GM23338 (cell line): ENCODE data around the gene SPIRE1. TPM values are rescaled to one million over a fixed set of nuclear protein-coding genes. Genes with fewer than 3 reads are reported as not detected.

Experiments used
- ATAC-seq: fragments of 200-7000 bp; cut with Tn5 transposase; 3 replicates; pipeline ENCODE4 v1.9.1; 2020
- DNase-seq: peaks from one replicate; pipeline ENCODE4 v3.0.0-alpha.2; 2015; ENCODE audit warnings: low spot score
- H2AFZ ChIP-seq: fragments of 200-600 bp; sonication (generic); 2 replicates; pipeline ENCODE4 v1.8.0; 2016; ENCODE audit warnings: antibody characterized with exemption, mild to moderate bottlenecking, moderate library complexity
- H3F3A ChIP-seq: fragments of 200-600 bp; sonication (generic); replicated peaks from 2 replicates; pipeline ENCODE4 v1.8.0; 2017; ENCODE audit warnings: antibody characterized with exemption, mixed run types, low read depth
- H3K27ac ChIP-seq: fragments of 200-600 bp; sonication (generic); 2 replicates; pipeline ENCODE4 v1.6.1; 2016; ENCODE audit warnings: low read depth
- H3K27me3 ChIP-seq: fragments of 200-600 bp; sonication (generic); 2 replicates; pipeline ENCODE4 v1.8.0; 2016; ENCODE audit warnings: mild to moderate bottlenecking, mixed run types, moderate library complexity; ENCODE audit not compliant: insufficient read depth
- H3K36me3 ChIP-seq: fragments of 200-600 bp; sonication (generic); 2 replicates; pipeline ENCODE4 v1.8.0; 2016; ENCODE audit warnings: mild to moderate bottlenecking; ENCODE audit not compliant: insufficient read depth
- H3K4me1 ChIP-seq: fragments of 200-600 bp; sonication (generic); 2 replicates; pipeline ENCODE4 v1.8.0; 2016; ENCODE audit warnings: mild to moderate bottlenecking, moderate library complexity; ENCODE audit not compliant: insufficient read depth
- H3K4me2 ChIP-seq: fragments of 200-600 bp; sonication (generic); 2 replicates; pipeline ENCODE4 v1.7.1; 2017; ENCODE audit warnings: mixed run types
- H3K4me3 ChIP-seq: fragments of 200-600 bp; sonication (generic); 2 replicates; pipeline ENCODE4 v1.6.1; 2016; ENCODE audit warnings: mixed run types
- H3K79me2 ChIP-seq: fragments of 200-600 bp; sonication (generic); replicated peaks from 2 replicates; pipeline ENCODE4 v1.8.0; 2017; ENCODE audit warnings: mild to moderate bottlenecking; ENCODE audit not compliant: insufficient read depth
- H3K9me2 ChIP-seq: fragments of 200-600 bp; sonication (generic); 2 replicates; pipeline ENCODE4 v1.8.0; 2017; ENCODE audit not compliant: insufficient read depth
- H4K20me1 ChIP-seq: fragments of 200-600 bp; sonication (generic); replicated peaks from 2 replicates; pipeline ENCODE4 v1.8.0; 2017; ENCODE audit warnings: mild to moderate bottlenecking; ENCODE audit not compliant: insufficient read depth
- H3K27ac Mint-ChIP-seq: 2 replicates; pipeline ENCODE4 v1.8.0; 2020; ENCODE audit warnings: inconsistent platforms, mild to moderate bottlenecking, moderate library complexity, mixed read lengths
- H3K27me3 Mint-ChIP-seq: 3 replicates; pipeline ENCODE4 v1.8.0; 2022; ENCODE audit warnings: low read depth, mild to moderate bottlenecking, moderate library complexity, mixed read lengths, inconsistent platforms; ENCODE audit not compliant: insufficient read depth, poor library complexity
- H3K36me3 Mint-ChIP-seq: 3 replicates; pipeline ENCODE4 v1.8.0; 2021; ENCODE audit warnings: low read depth, mild to moderate bottlenecking, inconsistent platforms, moderate library complexity, mixed read lengths
- H3K4me1 Mint-ChIP-seq: 3 replicates; pipeline ENCODE4 v1.8.0; 2020; ENCODE audit warnings: mild to moderate bottlenecking, inconsistent platforms, mixed read lengths
- H3K4me3 Mint-ChIP-seq: 3 replicates; pipeline ENCODE4 v1.8.0; 2021; ENCODE audit warnings: moderate library complexity, mild to moderate bottlenecking, inconsistent platforms, mixed read lengths
- H3K9me3 Mint-ChIP-seq: 3 replicates; pipeline ENCODE4 v1.8.0; 2020; ENCODE audit warnings: moderate library complexity, mild to moderate bottlenecking, inconsistent platforms, mixed read lengths
- CTCF ChIP-seq, 2 experiments: fragments of 200-600 bp in 1 of 2; sonication (generic) in 1 of 2; conservative IDR thresholded peaks; 2 replicates each; pipeline versions ENCODE4 v1.5.1 to v1.6.1; 2016 to 2017; ENCODE audit warnings: antibody characterized with exemption in 2 of 2, low read depth in 2 of 2, mild to moderate bottlenecking in 2 of 2, moderate library complexity in 1 of 2
- ETS1 ChIP-seq: IDR thresholded peaks from 2 replicates; pipeline ENCODE4 v1.6.1; 2016; ENCODE audit warnings: antibody characterized with exemption
- EZH2 ChIP-seq: fragments of 200-600 bp; sonication (generic); IDR thresholded peaks from one replicate; pipeline ENCODE4 v1.8.0; 2017; ENCODE audit warnings: antibody characterized with exemption, mild to moderate bottlenecking, low read depth; ENCODE audit not compliant: unreplicated experiment
- EZH2phosphoT487 ChIP-seq: fragments of 200-600 bp; sonication (generic); IDR thresholded peaks from one replicate; pipeline ENCODE4 v1.8.1; 2018; ENCODE audit warnings: antibody characterized with exemption; ENCODE audit not compliant: unreplicated experiment
- JUNB ChIP-seq: IDR thresholded peaks from one replicate; pipeline ENCODE4 v1.6.1; 2016; ENCODE audit warnings: antibody characterized with exemption; ENCODE audit not compliant: unreplicated experiment
- NANOG ChIP-seq: IDR thresholded peaks from 2 replicates; pipeline ENCODE4 v1.6.1; 2016; ENCODE audit warnings: antibody characterized with exemption, borderline replicate concordance
- POLR2AphosphoS5 ChIP-seq: IDR thresholded peaks from 2 replicates; pipeline ENCODE4 v1.6.1; 2016; ENCODE audit warnings: antibody characterized with exemption, low read depth
- STAT1 ChIP-seq: IDR thresholded peaks from one replicate; pipeline ENCODE4 v1.6.1; 2016; ENCODE audit warnings: antibody characterized with exemption; ENCODE audit not compliant: unreplicated experiment
- ZNF114 ChIP-seq: fragments of 250-450 bp; sonication (Bioruptor Pico); IDR thresholded peaks from 2 replicates; pipeline ENCODE4 v1.5.0; 2020; ENCODE audit warnings: mild to moderate bottlenecking, moderate library complexity
- ZNF462 ChIP-seq: fragments of 250-450 bp; sonication (Bioruptor Pico); IDR thresholded peaks from 2 replicates; pipeline ENCODE4 v1.5.0; 2020; ENCODE audit warnings: mild to moderate bottlenecking, moderate library complexity
- polyA plus RNA-seq: library from polyadenylated mRNA; unstranded; fragments of >200 nt; fragmentation: Nextera tagmentation; extraction: Ambion mirVana; gene quantifications from 2 replicates; pipeline ENCODE4 v1.2.1, GENCODE V29; 2016
- total RNA-seq: library from RNA; depleted of rRNA; stranded (reverse); fragments of >200 nt; shearing (Covaris generic); gene quantifications from 2 replicates; pipeline ENCODE4 v1.2.3, GENCODE V29; 2014

SPIRE1 gene
- total and polyA plus RNA-seq, 2 experiments from 2014 or later = 2.9 to 15.5 TPM

- peaks cover 20% of the 10 kb centered on the region for H3K4me1 Mint-ChIP-seq
- Histone ChIP-seq H3K9me2 (no peaks in the 10 kb centered on the region), H3K27me3 (no peaks in the 10 kb centered on the region), H3K27ac (no peak overlapping the region), H3K4me3 (no peak overlapping the region), H3K4me1 (peaks cover 11% of the 10 kb centered on the region; the same call in 1 of the 2 replicates), H4K20me1 (no peaks in the 10 kb centered on the region), H3K79me2 (no peaks in the 10 kb centered on the region), H2AFZ (no peak overlapping the region), H3K36me3 (no peaks in the 10 kb centered on the region), H3K4me2 (no peak overlapping the region), H3F3A (no peaks in the 10 kb centered on the region)
- H3K27ac Mint-ChIP-seq = no peak overlapping the region
- H3K36me3 Mint-ChIP-seq = no peaks in the 10 kb centered on the region
- no peak for ATAC-seq
- no peaks in the 10 kb centered on the region for H3K9me3 Mint-ChIP-seq
- no peak overlapping the region for H3K4me3 Mint-ChIP-seq
- no peaks in the 10 kb centered on the region for H3K27me3 Mint-ChIP-seq
- TF ChIP-seq EZH2phosphoT487 (no peak), JUNB (no peak), ETS1 (no peak), ZNF114 (CRISPR knock-in tag) (no peak), STAT1 (no peak), EZH2 (no peak), NANOG (no peak), CTCF (conservative IDR thresholded peaks at IDR 0.05; ENCODE audit: low read depth in 2 of 2) (no peak)
- no peak for DNase-seq
Measured at GRCh38 chr18:12599543-12599942, 58.4 kb downstream of the SPIRE1 start.

GRCh38 chr18:12598181-12598930 is 59.6 kb downstream of the SPIRE1 start:
- Mint-ChIP-seq H3K36me3 (no peaks in the 10 kb centered on the region), H3K4me1 (peaks cover 20% of the 10 kb centered on the region), H3K4me3 (no peak overlapping the region), H3K27ac (peak overlapping the region; percentile 71; the same call in 1 of the 2 replicates), H3K27me3 (no peaks in the 10 kb centered on the region), H3K9me3 (no peaks in the 10 kb centered on the region)
- H3K27ac ChIP-seq = no peak overlapping the region
- no peak overlapping the region for H3K4me3 ChIP-seq
- peak; percentile 21 for DNase-seq
- no peaks in the 10 kb centered on the region for H3K27me3 ChIP-seq
- no peak overlapping the region for H2AFZ ChIP-seq
- no peaks in the 10 kb centered on the region for H4K20me1 ChIP-seq
- H3F3A ChIP-seq = no peaks in the 10 kb centered on the region
- H3K79me2 ChIP-seq = no peaks in the 10 kb centered on the region
- no peak overlapping the region for H3K4me2 ChIP-seq
- no peaks in the 10 kb centered on the region for H3K36me3 ChIP-seq
- H3K4me1 ChIP-seq = peaks cover 11% of the 10 kb centered on the region; the same call in 1 of the 2 replicates
- peak; percentile 52; the same call in 2 of the 3 replicates for ATAC-seq
- no peaks in the 10 kb centered on the region for H3K9me2 ChIP-seq
- no peak for TF ChIP-seq JUNB
- no peak for TF ChIP-seq EZH2
- TF ChIP-seq ZNF462 = no peak
- no peak for TF ChIP-seq NANOG
- TF ChIP-seq STAT1 = no peak
- TF ChIP-seq ZNF114 (CRISPR knock-in tag) = no peak
- no peak for TF ChIP-seq POLR2AphosphoS5
